HG03571 (cell line): ENCODE results near the gene CRYBA2.

Experiments used
- ATAC-seq: cut with Tn5 transposase; IDR thresholded peaks from one replicate; pipeline ENCODE4 v1.9.1; 2021; ENCODE audit not compliant: unreplicated experiment

Gene CRYBA2

DNA sequence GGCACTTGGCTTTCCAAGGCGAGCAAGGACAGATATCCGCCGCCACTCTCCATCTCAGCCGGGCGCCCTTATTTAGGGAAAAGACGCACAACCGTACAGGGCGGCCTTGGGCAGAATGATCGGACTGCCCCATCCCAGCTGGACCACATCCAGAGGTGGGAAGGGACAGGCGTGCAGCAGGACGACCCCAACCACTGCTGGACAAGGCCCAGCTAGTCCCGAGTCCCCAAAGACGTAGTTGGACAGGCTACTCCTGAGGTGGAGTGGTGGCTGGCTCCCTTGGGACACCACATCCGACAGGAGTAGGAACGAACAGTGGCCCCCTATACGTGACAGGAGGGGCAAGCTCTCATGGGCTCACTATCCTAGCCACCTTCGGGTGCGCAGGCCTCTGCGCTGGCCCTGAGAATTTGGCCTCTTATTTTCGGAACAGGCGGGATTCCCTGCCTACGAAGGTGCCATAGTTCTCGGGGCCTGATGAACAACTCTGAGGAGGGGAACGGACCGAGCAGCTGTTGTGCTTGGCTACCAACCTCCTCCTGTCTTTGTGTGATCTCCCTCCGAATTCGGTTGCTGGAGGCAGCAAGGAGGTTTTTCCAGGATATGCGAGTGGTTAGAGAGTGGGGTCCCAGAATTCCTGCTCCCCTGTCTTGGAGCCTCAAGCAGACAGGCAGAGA, 10.5 kb downstream of the CRYBA2 start:
- no peak for ATAC-seq

DNA sequence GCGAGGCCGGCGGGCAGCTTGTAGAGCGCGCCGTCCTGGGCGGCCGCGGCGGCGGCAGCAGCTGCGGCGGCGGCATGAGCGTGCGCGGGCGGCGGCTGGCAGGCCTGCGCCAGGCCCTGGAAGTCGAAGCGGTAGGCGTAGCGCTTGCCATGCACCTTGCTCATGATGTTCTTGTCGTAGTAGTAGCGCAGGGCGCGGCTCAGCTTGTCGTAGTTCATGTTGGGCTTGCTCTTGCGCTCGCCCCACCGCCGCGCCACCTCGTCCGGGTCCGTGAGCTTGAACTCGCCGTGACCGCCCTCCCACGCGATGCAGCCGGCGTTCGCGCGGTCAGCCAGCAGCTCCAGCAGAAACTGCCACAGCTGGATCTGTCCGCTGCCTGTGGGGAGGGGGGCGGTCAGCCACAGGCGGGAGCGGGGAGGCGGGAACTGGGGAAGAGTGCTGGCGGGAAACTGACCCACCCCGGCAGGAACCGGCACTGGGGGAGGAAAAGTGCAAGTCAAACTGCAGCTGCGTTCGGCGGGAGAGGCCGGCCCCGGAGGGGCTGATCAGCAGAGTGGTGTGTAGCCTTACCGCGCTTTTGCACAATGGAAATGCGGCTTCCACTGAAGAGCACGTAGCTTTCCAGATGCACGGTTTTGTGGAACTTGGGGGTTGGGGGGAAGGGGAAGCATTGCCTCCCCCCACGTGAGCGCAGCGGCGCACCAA, 11.2 kb downstream of the CRYBA2 start:
- no peak for ATAC-seq

DNA sequence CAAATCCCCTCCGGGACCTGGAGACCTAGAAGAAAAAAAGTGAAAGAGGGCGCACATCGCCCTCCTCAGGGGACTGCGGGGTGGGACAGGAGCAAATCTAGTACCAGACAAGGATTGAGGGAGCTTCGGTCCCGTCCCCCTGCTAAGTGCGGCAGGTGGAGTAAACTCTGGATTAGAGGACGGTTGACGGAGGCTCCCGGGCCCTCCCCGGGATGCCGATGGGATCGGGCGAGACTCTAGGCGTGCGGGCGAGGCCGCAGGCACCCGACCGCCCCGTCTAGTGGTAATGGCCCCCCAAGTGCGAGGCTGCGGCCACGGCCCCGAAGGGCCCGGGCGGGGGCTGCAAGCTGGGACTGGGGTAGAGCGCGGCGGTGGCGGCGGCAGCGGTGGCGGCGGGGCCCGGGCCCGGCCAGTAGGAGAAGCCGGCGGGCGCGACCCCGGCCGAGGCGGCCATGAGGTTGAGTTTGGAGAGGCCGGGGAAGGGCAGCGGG, 11.8 kb downstream of the CRYBA2 start:
- ATAC-seq: no peak

DNA sequence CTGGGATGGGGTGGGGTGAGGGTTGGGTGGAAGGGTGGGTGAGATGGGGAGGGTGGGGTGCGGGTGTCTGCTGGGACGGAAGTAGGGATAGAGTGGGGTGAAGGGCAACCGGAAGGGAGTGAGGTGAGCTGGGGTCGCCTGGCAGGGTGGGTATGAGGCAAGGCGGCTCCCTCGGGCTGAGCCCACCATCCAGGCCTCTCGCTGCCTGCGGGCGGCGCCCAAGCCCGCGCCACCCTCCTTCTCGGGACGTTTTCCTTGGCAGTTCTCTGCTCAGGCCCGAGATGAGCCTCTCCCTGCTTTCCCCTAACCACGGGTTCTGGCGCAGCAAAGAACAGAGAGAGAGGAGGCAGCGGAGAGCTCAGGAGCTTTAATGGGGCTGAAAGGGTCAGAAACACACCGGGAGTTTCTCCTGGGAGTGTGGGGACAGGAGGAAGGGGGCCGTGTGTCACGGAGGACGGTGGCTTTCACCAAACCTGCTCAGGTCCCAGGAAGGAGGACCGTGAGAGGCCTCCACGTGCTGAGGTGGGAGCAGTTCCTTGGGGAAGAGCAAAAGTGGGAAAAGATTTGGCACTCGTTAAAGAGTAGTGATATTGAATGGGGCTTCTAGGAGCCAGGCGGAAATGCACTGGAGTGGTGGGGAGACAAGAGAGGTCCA, 12.4 kb downstream of the CRYBA2 start:
- ATAC-seq: no peak

DNA sequence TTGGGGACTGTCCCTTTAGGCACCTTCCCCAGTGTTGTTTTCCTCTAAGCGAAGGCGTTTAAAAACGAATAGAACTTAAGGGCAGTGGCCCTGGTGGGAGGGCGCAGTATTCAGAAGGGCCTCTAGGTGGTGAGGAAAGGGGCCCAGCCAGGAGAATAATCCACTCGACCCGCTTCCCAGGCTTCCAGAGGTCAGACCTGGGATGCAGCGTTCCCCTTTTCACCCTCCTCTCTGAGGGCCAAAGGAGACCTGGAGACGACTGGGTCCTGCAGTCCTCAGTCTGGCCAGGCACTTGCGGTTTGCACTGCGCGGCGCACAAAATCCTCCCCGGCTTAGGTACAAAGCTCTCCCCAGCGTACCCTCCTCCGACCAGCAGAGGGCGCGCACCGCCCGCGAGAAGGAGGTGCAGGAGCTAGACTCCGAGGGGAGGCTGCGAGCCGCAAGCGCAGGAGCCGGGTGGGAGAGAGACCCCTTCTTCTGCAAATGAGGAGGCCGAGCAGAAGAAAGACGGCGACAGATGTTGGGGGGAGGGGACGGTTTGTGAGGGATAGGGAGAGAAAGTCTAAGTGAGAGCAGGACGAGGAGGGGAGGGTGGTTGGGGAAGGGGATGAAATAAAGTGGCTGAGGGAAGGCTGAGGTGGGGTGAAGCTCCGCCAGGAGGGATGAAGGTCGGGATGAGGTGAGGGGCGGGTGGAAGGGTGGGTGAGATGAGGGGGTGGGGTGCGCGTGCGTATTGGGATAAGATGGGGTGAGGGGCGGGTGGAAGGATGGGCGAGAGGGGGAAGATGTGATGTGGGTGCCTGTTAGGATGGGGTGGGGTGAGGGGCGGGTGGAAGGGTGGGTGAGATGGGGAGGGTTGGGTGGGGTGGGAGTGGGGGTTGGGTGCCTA, 13.1 kb downstream of the CRYBA2 start:
- peak; percentile 87 for ATAC-seq

DNA sequence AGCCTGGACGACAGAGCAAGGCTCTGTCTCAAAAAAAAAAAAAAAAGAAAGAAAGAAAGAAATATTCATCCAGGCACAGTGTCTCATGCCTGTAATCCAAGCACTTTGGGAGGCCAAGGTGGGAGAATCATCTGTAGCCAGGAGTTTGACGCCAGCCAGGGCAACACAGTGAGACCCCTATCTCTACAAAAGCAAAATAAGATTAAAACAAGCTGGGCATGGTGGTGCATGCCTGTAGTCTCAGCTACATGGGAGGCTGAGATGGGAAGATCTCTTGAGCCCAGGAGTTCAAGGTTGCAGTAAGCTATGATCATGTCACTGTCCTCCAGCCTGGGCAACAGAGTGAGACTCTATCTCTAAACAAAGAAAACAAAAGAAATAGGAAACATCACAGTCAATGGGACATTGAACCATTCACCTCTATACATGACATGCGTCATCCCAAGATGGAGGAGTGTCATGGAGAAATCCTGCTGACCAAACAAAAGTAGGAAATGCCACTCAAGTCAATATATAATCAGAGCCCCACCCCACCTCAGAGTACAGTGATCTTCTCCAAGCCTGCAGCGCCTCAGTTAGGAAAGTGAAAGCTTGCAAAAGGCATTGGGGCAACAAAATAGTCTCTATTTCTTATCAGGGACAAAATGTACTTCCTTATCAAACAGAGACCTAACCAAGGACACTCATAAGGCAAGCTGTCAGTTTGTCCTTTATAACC, 18.0 kb downstream of the CRYBA2 start:
- no peak for ATAC-seq

DNA sequence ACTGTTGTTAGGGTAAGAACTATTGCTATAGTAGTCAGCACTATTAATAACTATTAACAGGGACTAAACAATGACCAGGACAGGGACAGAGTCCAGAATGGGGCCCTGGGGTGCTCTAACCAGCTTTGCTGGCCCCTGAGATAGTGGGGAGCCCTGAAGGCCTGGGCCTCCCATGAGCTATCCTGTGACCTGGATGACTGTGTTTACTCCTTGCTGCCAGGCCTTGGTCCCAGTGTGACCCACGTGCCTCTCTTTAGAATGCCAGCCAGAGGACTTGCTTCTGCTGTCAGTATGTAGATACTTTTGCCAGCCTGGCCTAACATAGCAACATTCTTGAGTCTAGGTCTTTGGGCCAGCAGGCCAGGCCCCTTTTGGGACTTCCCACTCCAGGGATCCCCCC, 22.3 kb downstream of the CRYBA2 start:
- no peak for ATAC-seq

DNA sequence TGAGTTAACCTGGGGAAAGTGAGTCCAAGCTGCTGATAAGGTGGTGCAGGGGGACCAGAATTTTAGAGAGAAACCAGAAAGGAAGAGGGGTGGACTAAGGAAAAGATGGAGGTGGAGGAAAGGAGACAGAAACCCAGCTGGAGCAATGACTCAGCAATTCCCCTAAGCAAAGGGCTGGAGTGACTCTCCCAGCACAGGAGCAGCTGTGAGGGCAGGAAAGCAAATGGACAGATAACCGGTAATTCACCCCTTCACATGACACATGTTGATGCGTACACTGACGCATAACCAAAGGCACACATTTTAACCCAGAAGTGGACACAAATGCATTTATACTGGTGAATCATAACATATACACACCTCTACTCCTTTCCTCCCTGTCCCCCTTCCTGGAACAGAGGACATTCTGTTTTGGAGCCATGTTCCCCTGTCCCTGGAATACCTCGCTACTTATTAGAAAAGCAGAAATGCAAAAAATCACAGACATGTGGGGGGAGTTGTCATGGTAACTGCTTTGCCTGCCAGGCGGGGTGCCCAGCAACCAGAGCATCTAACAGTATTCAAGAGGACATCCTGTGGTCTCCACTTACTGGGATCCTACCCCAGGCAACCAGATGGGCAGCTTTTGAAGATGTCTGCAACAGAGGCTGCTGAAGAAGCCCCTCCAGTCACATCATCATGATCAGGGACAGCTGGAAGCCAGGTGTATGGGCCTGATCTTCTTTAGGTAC, 29.0 kb downstream of the CRYBA2 start:
- no peak for ATAC-seq

DNA sequence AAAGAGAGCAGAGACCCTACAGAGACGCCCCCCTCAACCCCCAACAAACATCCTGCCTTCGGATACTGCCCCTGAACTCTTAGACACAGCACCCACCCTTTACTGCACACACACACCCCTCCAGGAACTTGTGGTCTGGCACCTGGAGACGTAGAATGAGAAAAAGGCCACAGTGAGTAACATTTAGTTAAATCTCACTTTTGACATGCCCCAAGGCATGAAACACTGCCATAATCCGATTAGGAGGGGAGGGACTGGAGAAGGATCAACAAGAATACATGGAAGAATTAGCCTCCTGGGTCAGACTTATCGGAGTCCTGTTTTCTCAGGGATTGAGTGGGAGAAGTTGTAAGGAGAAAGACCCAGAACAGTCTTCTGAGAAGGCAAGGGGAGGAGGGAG, 29.6 kb downstream of the CRYBA2 start:
- ATAC-seq: no peak

DNA sequence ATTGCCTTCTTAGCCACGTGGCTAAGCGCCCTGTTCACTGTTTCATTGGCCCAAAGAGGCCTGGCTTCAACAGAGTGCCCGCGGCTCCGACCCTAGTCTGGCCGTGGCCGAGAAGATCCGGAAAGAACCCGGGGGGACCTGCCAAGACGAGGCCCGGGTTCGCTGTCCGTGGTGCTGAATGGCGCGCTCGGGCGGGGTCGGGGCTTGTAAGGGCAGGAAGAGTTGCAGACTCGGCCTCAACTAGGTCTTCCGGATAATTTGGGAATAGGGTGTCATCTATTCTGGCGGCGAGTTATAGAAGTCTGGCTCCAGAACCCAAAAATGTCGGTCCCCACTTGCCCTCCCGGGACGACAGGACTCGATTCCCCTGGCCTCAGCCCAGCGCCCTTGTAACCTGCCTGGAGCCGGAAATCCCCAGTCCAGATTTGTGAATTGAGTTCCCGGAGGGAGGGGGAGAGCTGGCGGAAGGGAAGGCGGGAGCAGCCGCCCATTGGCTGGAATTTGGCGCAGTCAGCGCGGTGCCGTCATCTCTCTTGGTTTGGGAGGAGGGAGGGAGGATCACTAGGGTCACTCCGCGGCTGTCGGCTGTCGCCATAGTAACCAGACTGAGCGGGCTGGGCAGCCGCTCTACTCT, 30.2 kb downstream of the CRYBA2 start:
- no peak for ATAC-seq

DNA sequence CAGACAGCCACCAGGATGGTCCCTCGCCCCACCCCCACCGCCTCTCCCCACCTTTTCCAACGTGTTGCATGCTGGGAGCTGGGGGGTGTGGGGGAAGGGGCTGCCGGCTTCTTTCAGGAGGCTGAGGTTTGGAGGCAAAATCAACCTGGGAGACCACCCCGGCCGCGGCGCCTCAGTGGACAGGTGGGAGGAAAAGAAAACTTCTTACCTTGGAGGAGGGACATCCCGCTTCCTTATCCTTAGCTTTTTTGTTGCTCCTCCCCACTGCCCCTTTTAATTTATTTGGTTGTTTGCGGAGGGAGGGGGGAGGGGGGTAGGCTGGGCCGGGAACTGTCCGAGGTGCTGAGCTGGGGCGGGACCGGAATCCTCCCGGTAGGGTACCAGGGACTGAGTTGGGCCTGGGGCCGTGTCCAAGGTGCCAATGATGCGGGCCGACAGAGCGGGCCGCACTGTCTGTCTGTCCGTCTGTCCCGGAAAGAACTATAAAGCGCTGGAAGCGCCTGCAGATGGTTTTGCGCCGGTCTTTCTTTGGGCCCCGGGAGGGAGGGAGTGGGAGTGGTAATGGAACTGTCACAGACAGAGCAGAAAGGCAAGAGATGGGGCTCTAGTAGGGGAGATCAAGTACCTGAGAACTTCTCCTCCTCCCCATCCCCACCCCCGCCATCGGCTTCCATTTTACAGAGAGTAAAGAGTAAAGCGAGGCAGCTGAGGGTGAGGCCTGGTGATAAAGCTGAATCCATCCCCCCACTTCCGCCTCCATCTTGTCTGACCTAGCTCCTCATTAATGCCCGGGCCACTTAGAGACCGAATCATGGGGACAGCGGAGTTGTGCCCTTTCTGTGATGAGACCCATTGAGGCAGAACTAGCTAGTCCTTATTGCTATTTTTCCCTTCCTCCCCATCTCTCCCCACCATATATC, 31.3 kb downstream of the CRYBA2 start:
- ATAC-seq: no peak

DNA sequence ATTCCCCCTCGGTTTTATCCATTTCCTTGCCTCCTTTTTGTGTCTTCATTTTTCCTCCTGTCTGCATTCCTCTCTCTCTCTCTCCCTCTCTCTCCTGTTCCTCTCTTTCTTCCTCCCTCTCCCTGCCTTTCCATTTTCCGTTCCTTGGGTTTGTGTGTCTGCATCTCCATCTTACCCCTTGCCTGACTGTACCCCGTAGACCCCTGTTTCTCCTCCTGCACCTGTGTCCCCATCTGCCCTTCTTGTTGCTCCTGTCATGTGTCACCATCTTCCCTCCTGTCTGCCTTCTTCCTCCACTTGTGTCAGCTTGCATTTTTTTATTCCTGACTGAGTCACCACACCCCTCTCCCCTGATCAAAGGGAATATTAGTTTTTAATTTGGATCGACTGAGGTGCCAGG, 32.0 kb downstream of the CRYBA2 start:
- no peak for ATAC-seq

DNA sequence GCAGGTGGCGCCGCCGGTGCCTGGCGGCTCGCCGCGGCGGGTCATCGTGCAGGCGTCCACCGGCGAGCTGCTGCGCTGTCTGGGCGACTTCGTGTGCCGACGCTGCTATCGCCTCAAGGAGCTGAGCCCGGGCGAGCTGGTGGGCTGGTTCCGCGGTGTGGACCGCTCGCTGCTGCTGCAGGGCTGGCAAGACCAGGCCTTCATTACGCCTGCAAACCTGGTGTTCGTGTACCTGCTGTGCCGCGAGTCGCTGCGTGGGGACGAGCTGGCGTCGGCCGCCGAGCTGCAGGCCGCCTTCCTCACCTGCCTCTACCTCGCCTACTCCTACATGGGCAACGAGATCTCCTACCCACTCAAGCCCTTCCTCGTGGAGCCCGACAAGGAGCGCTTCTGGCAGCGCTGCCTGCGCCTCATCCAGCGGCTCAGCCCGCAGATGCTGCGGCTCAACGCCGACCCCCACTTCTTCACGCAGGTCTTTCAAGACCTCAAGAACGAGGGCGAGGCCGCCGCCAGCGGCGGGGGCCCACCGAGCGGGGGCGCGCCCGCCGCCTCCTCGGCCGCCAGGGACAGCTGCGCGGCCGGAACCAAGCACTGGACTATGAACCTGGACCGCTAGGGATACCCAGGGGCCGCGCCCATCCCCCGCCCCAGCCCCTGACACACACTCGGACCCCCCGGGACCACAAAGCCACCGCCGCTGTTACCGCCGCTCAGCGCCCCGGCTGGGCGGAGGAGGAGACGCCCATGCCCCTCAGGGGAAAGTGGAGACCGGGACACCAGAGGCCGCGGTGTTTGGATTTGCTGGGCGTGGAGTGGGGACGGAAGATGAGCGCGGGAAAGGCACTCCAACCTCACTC, 32.7 kb downstream of the CRYBA2 start:
- ATAC-seq: no peak

DNA sequence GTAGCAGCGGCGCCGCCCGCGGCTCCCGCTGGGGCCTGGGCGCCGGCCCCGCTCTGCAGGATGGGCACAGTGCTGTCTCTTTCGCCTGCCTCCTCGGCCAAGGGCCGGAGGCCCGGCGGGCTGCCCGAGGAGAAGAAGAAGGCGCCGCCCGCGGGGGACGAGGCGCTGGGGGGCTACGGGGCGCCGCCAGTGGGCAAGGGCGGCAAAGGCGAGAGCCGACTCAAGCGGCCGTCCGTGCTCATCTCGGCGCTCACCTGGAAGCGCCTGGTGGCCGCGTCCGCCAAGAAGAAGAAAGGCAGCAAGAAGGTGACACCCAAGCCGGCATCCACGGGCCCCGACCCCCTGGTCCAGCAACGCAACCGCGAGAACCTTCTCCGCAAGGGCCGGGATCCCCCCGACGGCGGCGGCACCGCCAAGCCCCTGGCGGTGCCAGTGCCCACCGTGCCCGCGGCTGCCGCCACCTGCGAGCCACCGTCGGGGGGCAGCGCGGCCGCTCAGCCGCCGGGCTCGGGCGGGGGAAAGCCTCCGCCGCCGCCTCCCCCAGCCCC, 33.4 kb downstream of the CRYBA2 start:
- no peak for ATAC-seq

DNA sequence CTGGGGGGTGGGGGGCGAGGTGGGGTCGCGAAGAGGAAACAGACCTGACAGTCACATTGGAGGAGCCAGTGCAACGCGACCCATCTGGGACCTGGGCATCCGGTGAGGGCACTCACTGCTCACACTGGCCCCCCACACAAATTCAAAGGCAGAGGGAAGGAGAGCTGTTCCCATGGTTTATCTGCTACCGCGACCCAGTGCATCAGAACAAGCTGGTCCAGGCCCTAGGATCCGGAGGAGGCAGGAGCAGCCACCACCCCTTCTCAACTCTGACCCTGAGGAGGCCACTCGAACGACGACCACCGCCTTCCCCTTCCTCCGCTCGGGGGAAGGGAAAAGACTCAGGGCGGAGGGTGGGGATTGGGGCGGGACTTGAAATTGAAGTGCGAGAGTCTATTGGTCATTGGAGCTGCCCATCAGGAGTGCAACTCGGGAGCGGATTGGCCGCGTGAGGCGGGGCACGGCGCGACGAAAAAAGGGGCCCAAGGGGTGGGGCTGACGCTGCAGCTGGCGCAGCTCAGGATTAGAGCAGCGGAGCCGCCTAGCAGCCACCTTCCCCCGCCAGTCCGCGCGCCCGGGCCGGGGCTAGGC, 34.0 kb downstream of the CRYBA2 start, which contains the start of gene CDK5R2:
Gene CDK5R2, plus strand, starts transcription at position 526 of the 591 bp plus-strand sequence. CDS start 155 bp downstream, outside the sequence.
- peak; percentile 91 for ATAC-seq

DNA sequence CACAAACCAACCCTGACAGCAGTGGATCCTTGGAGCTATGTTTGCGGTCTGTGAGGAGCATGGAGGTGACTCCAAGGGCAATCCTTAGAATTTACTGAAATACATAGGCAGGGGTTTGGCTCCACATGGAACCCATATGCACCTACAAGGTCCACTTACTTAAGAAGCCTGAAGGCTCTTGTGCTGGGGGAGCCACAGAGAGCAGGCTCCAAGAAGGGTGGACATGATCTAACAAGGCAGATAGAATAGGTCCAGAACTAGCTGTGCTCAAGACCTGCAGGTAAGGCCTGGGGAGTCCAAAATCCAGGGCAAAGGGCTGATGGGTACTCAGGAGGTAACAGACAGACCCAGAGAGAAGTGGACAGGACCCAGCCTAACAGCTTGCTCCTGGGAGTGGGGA, 34.9 kb downstream of the CRYBA2 start:
- ATAC-seq: no peak

DNA sequence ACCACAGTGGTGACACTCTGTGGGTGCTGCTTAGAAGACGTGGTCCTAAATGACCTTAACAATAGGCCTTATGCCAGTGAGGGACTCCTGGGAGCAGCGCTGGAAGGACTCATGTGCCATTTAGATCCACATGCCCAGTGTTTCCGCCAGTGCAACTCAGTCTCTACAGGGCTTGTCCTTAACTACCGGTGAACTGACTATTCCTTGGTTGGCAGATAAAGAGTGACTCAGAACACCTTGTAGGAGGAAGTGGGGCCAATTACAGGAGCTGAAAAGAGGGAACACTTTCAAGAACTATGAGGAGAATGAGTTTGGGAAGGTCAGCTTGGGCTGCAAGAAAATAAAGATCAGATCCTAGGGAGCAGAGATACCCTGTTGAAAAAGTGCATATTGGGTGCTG, 35.6 kb downstream of the CRYBA2 start:
- no peak for ATAC-seq
